Body of pancreas (tissue), 4 donors: ENCODE measurements around the gene TMEM47.

Source experiments
- POLR2A ChIP-seq, 3 donors: fragments of 450-650 bp; IDR thresholded peaks; one replicate each; pipeline ENCODE4 v1.6.1; 2016; ENCODE audit warnings: antibody characterized with exemption in 3 of 3, mild to moderate bottlenecking in 2 of 3
- TF ChIP-seq, protein P1 (sequence below), 7 experiments: fragments of 450-650 bp in 4 of 7; fragments of 200-600 bp in 3 of 7; sonication (generic) in 3 of 7; IDR thresholded peaks; one replicate each; pipeline ENCODE4 v1.5.1; 2016 to 2019; ENCODE audit warnings: antibody characterized with exemption in 7 of 7

DNA sequence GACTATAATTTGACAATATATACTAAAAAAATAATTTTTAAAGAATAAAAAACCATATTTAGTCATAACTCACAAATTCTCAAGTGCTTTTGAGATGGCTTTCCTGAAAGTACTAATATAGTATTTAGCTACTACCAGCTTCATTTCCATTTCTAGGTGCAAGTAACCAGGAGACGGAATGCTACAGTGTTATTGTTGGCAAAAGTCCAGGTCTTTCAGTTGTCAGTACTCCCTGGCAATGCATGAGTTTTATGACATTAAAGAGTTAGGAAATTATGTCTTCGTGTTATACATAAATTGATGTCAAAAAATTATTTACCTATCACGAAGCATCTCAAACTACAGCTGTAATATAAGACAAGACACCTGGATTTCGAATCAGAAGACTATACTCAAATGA lies 45.0 kb downstream of the TMEM47 start:
- TF ChIP-seq, protein P1, sequence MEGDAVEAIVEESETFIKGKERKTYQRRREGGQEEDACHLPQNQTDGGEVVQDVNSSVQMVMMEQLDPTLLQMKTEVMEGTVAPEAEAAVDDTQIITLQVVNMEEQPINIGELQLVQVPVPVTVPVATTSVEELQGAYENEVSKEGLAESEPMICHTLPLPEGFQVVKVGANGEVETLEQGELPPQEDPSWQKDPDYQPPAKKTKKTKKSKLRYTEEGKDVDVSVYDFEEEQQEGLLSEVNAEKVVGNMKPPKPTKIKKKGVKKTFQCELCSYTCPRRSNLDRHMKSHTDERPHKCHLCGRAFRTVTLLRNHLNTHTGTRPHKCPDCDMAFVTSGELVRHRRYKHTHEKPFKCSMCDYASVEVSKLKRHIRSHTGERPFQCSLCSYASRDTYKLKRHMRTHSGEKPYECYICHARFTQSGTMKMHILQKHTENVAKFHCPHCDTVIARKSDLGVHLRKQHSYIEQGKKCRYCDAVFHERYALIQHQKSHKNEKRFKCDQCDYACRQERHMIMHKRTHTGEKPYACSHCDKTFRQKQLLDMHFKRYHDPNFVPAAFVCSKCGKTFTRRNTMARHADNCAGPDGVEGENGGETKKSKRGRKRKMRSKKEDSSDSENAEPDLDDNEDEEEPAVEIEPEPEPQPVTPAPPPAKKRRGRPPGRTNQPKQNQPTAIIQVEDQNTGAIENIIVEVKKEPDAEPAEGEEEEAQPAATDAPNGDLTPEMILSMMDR (IDR thresholded peaks at IDR 0.05) = no peak
- no peak for TF ChIP-seq POLR2A (IDR thresholded peaks at IDR 0.05)
